ENCODE results near the gene TPPP2.

The TPPP2 gene

GRCh38 chr14:21068521-21069387 is 38.7 kb downstream of the TPPP2 start:
- Histone ChIP-seq H3K4me1 (ENCODE audit: insufficient read depth, low read length) (peaks cover 10% of the 10 kb centered on the region), H3K9me3 (ENCODE audit: insufficient read depth, low read depth, low read length) (no peaks in the 10 kb centered on the region), H3K36me3 (ENCODE audit: insufficient read depth, low read depth, low read length) (peaks cover 15% of the 10 kb centered on the region), H3K4me3 (ENCODE audit: low read length) (peak overlapping the region; percentile 94), H3K27ac (ENCODE audit: low read length) (peak overlapping the region; percentile 76), H3K9ac (ENCODE audit: low read depth, low read length) (peak overlapping the region; percentile 94; the same call in 1 of the 2 replicates), H3K27me3 (ENCODE audit: insufficient read depth, low read length) (peaks cover 21% of the 10 kb centered on the region)

DNA sequence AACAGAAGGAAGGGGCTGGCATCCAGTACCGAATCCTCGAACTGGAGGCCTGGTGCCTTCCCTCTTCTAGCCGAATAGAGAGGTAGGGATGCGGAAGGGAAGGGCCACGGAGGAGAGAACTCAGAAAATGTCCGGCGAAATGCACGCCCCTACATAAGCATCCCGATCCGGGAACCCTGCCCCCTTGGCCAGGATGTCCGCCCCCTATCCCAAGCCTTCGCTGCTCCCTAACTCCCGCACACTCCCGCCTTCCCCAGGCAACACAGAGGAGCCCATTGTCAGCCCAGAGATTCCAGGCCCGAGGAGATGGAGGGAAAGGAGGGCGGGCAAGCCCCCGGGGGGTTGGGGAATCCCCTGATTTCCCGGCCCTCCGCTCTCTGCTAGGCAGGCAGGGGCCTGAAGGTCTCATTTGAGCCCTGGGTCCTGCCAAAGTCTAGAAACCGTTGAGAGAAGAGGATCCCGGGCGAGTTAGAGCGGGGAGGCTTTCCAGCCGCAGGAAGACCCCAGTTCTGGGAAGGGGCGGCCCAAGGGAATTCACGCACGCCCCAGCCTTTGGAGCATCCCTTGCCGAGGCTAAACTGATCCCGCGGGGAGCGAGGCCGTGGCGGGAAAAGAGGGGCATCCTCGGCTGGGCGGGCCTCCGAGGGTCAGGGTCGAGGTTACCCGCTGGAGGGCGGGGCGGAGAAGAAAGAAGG is 39.5 kb downstream of the TPPP2 start:
- H3K4me1 ChIP-seq (ENCODE audit: insufficient read depth, low read length), result peaks cover 8% of the 10 kb centered on the region
- H3K4me3 ChIP-seq (ENCODE audit: low read length), result peak overlapping the region; percentile 94
- H3K27me3 ChIP-seq (ENCODE audit: insufficient read depth, low read length), result peaks cover 21% of the 10 kb centered on the region
- peak overlapping the region; percentile 76 for H3K27ac ChIP-seq (ENCODE audit: low read length)
- peak overlapping the region; percentile 94; the same call in 1 of the 2 replicates for H3K9ac ChIP-seq (ENCODE audit: low read depth, low read length)
- no peaks in the 10 kb centered on the region for H3K9me3 ChIP-seq (ENCODE audit: insufficient read depth, low read depth, low read length)
- H3K36me3 ChIP-seq (ENCODE audit: insufficient read depth, low read depth, low read length), result peaks cover 23% of the 10 kb centered on the region

- H3K36me3 ChIP-seq (ENCODE audit: insufficient read depth, low read depth, low read length), result peaks cover 29% of the 10 kb centered on the region
- peaks cover 8% of the 10 kb centered on the region for H3K4me1 ChIP-seq (ENCODE audit: insufficient read depth, low read length)
- H3K27ac ChIP-seq (ENCODE audit: low read length), result peak within 1 kb of the TSS; percentile 80
- peaks cover 21% of the 10 kb centered on the region for H3K27me3 ChIP-seq (ENCODE audit: insufficient read depth, low read length)
- H3K4me3 ChIP-seq (ENCODE audit: low read length), result peak within 1 kb of the TSS; percentile 94
- H3K9ac ChIP-seq (ENCODE audit: low read depth, low read length), result peak within 1 kb of the TSS; percentile 94
- no peaks in the 10 kb centered on the region for H3K9me3 ChIP-seq (ENCODE audit: insufficient read depth, low read depth, low read length)
These were observed 40.1 kb downstream of the TPPP2 start, which contains the start of gene ARHGEF40 for GRCh38 chr14:21070083-21070609. Gene ARHGEF40, plus strand, starts transcription at chr14:21070304. Its CDS starts 93 bp downstream, at chr14:21070397.

- Histone ChIP-seq H3K9me3 (ENCODE audit: insufficient read depth, low read depth, low read length) (no peaks in the 10 kb centered on the region), H3K4me3 (ENCODE audit: low read length) (peak overlapping the region; percentile 94), H3K9ac (ENCODE audit: low read depth, low read length) (peak overlapping the region; percentile 94), H3K27me3 (ENCODE audit: insufficient read depth, low read length) (peaks cover 21% of the 10 kb centered on the region), H3K27ac (ENCODE audit: low read length) (peak overlapping the region; percentile 80), H3K4me1 (ENCODE audit: insufficient read depth, low read length) (peaks cover 8% of the 10 kb centered on the region), H3K36me3 (ENCODE audit: insufficient read depth, low read depth, low read length) (peaks cover 35% of the 10 kb centered on the region)
These were observed 40.7 kb downstream of the TPPP2 start for GRCh38 chr14:21070610-21071224.

- peak overlapping the region; percentile 80 for H3K27ac ChIP-seq (ENCODE audit: low read length)
- H3K36me3 ChIP-seq (ENCODE audit: insufficient read depth, low read depth, low read length), result peaks cover 42% of the 10 kb centered on the region
- peaks cover 8% of the 10 kb centered on the region for H3K4me1 ChIP-seq (ENCODE audit: insufficient read depth, low read length)
- H3K4me3 ChIP-seq (ENCODE audit: low read length), result peak overlapping the region; percentile 94
- peak overlapping the region; percentile 94 for H3K9ac ChIP-seq (ENCODE audit: low read depth, low read length)
- H3K9me3 ChIP-seq (ENCODE audit: insufficient read depth, low read depth, low read length), result no peaks in the 10 kb centered on the region
- H3K27me3 ChIP-seq (ENCODE audit: insufficient read depth, low read length), result peaks cover 21% of the 10 kb centered on the region
These were observed 41.4 kb downstream of the TPPP2 start for GRCh38 chr14:21071225-21072030.

DNA sequence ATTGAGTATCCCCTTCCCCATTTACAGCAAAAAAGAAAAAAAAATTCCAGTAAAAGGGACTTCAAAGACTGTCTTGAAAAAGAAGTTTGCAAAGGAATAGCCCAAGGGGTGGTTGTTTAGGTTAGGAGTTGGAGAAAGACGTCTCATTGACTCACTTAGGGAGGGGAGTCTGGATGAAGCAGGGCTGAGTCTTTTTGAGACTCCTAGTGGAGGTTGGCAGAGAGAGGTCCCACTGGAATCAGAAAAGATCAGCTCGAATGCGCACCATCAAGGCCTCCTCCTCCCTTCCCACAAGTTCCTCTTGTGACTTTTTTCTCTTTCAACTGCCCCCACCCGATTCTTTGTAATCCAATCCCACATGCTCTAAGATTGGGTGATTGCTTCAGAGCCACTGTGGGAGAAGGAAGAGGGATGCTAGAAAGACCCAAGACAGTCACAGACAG is 42.0 kb downstream of the TPPP2 start:
- peak overlapping the region; percentile 80 for H3K27ac ChIP-seq (ENCODE audit: low read length)
- peaks cover 21% of the 10 kb centered on the region for H3K27me3 ChIP-seq (ENCODE audit: insufficient read depth, low read length)
- H3K9ac ChIP-seq (ENCODE audit: low read depth, low read length), result peak overlapping the region; percentile 94; the same call in 1 of the 2 replicates
- peaks cover 8% of the 10 kb centered on the region for H3K4me1 ChIP-seq (ENCODE audit: insufficient read depth, low read length)
- H3K4me3 ChIP-seq (ENCODE audit: low read length), result peak overlapping the region; percentile 94
- H3K9me3 ChIP-seq (ENCODE audit: insufficient read depth, low read depth, low read length), result no peaks in the 10 kb centered on the region
- peaks cover 48% of the 10 kb centered on the region for H3K36me3 ChIP-seq (ENCODE audit: insufficient read depth, low read depth, low read length)

GRCh38 chr14:21072781-21073339 is 42.8 kb downstream of the TPPP2 start:
- H3K9me3 ChIP-seq (ENCODE audit: insufficient read depth, low read depth, low read length), result no peaks in the 10 kb centered on the region
- peak overlapping the region; percentile 94; the same call in 1 of the 2 replicates for H3K9ac ChIP-seq (ENCODE audit: low read depth, low read length)
- no peak overlapping the region for H3K27ac ChIP-seq (ENCODE audit: low read length)
- H3K4me1 ChIP-seq (ENCODE audit: insufficient read depth, low read length), result peaks cover 8% of the 10 kb centered on the region
- peaks cover 55% of the 10 kb centered on the region for H3K36me3 ChIP-seq (ENCODE audit: insufficient read depth, low read depth, low read length)
- H3K27me3 ChIP-seq (ENCODE audit: insufficient read depth, low read length), result peaks cover 13% of the 10 kb centered on the region
- H3K4me3 ChIP-seq (ENCODE audit: low read length), result peak overlapping the region; percentile 94; the same call in 1 of the 2 replicates

DNA sequence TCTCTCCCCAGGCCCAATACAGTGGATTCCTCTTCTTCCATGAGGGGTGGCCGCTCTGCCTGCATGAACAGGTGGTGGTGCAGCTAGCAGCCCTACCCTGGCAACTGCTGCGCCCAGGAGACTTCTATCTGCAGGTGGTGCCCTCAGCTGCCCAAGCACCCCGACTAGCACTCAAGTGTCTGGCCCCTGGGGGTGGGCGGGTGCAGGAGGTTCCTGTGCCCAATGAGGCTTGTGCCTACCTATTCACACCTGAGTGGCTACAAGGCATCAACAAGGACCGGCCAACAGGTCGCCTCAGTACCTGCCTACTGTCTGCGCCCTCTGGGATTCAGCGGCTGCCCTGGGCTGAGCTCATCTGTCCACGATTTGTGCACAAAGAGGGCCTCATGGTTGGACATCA is 43.9 kb downstream of the TPPP2 start:
- Histone ChIP-seq H3K36me3 (ENCODE audit: insufficient read depth, low read depth, low read length) (peaks cover 66% of the 10 kb centered on the region), H3K27ac (ENCODE audit: low read length) (no peak overlapping the region)

DNA sequence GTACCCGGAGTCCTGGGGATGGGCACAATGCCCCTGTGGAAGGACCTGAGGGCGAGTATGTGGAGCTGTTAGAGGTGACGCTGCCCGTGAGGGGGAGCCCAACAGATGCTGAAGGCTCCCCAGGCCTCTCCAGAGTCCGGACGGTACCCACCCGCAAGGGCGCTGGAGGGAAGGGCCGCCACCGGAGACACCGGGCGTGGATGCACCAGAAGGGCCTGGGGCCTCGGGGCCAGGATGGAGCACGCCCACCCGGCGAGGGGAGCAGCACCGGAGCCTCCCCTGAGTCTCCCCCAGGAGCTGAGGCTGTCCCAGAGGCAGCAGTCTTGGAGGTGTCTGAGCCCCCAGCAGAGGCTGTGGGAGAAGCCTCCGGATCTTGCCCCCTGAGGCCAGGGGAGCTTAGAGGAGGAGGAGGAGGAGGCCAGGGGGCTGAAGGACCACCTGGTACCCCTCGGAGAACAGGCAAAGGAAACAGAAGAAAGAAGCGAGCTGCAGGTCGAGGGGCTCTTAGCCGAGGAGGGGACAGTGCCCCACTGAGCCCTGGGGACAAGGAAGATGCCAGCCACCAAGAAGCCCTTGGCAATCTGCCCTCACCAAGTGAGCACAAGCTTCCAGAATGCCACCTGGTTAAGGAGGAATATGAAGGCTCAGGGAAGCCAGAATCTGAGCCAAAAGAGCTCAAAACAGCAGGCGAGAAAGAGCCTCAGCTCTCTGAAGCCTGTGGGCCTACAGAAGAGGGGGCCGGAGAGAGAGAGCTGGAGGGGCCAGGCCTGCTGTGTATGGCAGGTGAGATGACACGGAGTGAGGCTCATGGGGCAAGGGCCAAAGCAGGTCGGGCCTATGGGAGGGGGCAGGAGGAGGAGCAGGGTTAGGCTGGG is 44.6 kb downstream of the TPPP2 start:
- H3K9me3 ChIP-seq (ENCODE audit: insufficient read depth, low read depth, low read length), result no peaks in the 10 kb centered on the region
- no peak overlapping the region for H3K9ac ChIP-seq (ENCODE audit: low read depth, low read length)
- H3K27me3 ChIP-seq (ENCODE audit: insufficient read depth, low read length), result no peaks in the 10 kb centered on the region; the same call in 1 of the 2 replicates
- no peak overlapping the region for H3K4me3 ChIP-seq (ENCODE audit: low read length)
- H3K27ac ChIP-seq (ENCODE audit: low read length), result no peak overlapping the region
- peaks cover 5% of the 10 kb centered on the region for H3K4me1 ChIP-seq (ENCODE audit: insufficient read depth, low read length)
- H3K36me3 ChIP-seq (ENCODE audit: insufficient read depth, low read depth, low read length), result peaks cover 73% of the 10 kb centered on the region

More for the DNA sequence above, 43.9 kb downstream of the TPPP2 start:
- Histone ChIP-seq H3K27me3 (ENCODE audit: insufficient read depth, low read length) (peaks cover 5% of the 10 kb centered on the region), H3K4me1 (ENCODE audit: insufficient read depth, low read length) (peaks cover 5% of the 10 kb centered on the region), H3K4me3 (ENCODE audit: low read length) (no peak overlapping the region), H3K9ac (ENCODE audit: low read depth, low read length) (no peak overlapping the region), H3K9me3 (ENCODE audit: insufficient read depth, low read depth, low read length) (no peaks in the 10 kb centered on the region)

Measured in iPS-20b (cell line).